H7 (cell line): ENCODE data around the gene ALK. TPM values are rescaled to one million over a fixed set of nuclear protein-coding genes. Genes with fewer than 3 reads are reported as not detected.

Experiments
- DNase-seq: peaks from one replicate; pipeline ENCODE4 v3.0.0; 2012
- H3K27me3 ChIP-seq: 2 replicates; pipeline ENCODE4 v1.6.0; 2011; ENCODE audit warnings: mild to moderate bottlenecking, low read length; ENCODE audit not compliant: control insufficient read depth, insufficient read depth
- H3K36me3 ChIP-seq: replicated peaks from 2 replicates; pipeline ENCODE4 v1.5.1; 2011; ENCODE audit warnings: low read length; ENCODE audit not compliant: control insufficient read depth, insufficient read depth
- H3K4me3 ChIP-seq: 2 replicates; pipeline ENCODE4 v1.5.1; 2011; ENCODE audit warnings: low read depth, mild to moderate bottlenecking, control low read depth, low read length, moderate library complexity; ENCODE audit not compliant: insufficient read depth
- total RNA-seq: library from RNA; depleted of rRNA; stranded (reverse); fragments of >200 nt; shearing (Covaris generic); gene quantifications from 2 replicates; pipeline ENCODE4 v1.2.3, GENCODE V29; 2014

The ALK gene
- total RNA-seq, 1 experiment from 2014 or later, result 0.21 TPM

- DNase-seq, result no peak
- Histone ChIP-seq H3K4me3 (no peak overlapping the region), H3K27me3 (no peaks in the 10 kb centered on the region), H3K36me3 (no peaks in the 10 kb centered on the region)
These were observed 265.8 kb downstream of the ALK start for GRCh38 chr2:29655391-29656086.

GRCh38 chr2:29650631-29651097 is 270.7 kb downstream of the ALK start:
- no peaks in the 10 kb centered on the region for H3K36me3 ChIP-seq
- H3K4me3 ChIP-seq, result no peak overlapping the region
- no peak for DNase-seq
- no peaks in the 10 kb centered on the region for H3K27me3 ChIP-seq

GRCh38 chr2:29644949-29645348 is 276.4 kb downstream of the ALK start:
- Histone ChIP-seq H3K36me3 (no peaks in the 10 kb centered on the region), H3K4me3 (no peak overlapping the region), H3K27me3 (no peaks in the 10 kb centered on the region)
- no peak for DNase-seq

GRCh38 chr2:29643196-29643595 is 278.2 kb downstream of the ALK start:
- Histone ChIP-seq H3K27me3 (no peaks in the 10 kb centered on the region), H3K4me3 (no peak overlapping the region), H3K36me3 (no peaks in the 10 kb centered on the region)
- DNase-seq, result no peak

- no peak for DNase-seq
- Histone ChIP-seq H3K36me3 (no peaks in the 10 kb centered on the region), H3K4me3 (no peak overlapping the region), H3K27me3 (no peaks in the 10 kb centered on the region)
These were observed 281.0 kb downstream of the ALK start for GRCh38 chr2:29640360-29640759.

GRCh38 chr2:29638641-29639040 is 282.7 kb downstream of the ALK start:
- DNase-seq, result no peak
- no peaks in the 10 kb centered on the region for H3K36me3 ChIP-seq

GRCh38 chr2:29634916-29635315 is 286.5 kb downstream of the ALK start:
- Histone ChIP-seq H3K27me3 (no peaks in the 10 kb centered on the region), H3K36me3 (no peaks in the 10 kb centered on the region), H3K4me3 (no peak overlapping the region)
- DNase-seq, result no peak

More at GRCh38 chr2:29638641-29639040, 282.7 kb downstream of the ALK start:
- Histone ChIP-seq H3K27me3 (no peaks in the 10 kb centered on the region), H3K4me3 (no peak overlapping the region)

- DNase-seq, result no peak
- Histone ChIP-seq H3K36me3 (no peaks in the 10 kb centered on the region), H3K27me3 (no peaks in the 10 kb centered on the region), H3K4me3 (no peak overlapping the region)
These were observed 289.4 kb downstream of the ALK start for GRCh38 chr2:29632018-29632417.

- no peaks in the 10 kb centered on the region for H3K27me3 ChIP-seq
- no peak overlapping the region for H3K4me3 ChIP-seq
- no peak for DNase-seq
- no peaks in the 10 kb centered on the region for H3K36me3 ChIP-seq
These were observed 291.9 kb downstream of the ALK start for GRCh38 chr2:29629495-29629894.

- no peak for DNase-seq
- H3K36me3 ChIP-seq, result no peaks in the 10 kb centered on the region
- no peaks in the 10 kb centered on the region for H3K27me3 ChIP-seq
- H3K4me3 ChIP-seq, result no peak overlapping the region
These were observed 292.5 kb downstream of the ALK start for GRCh38 chr2:29628862-29629261.

- Histone ChIP-seq H3K27me3 (no peaks in the 10 kb centered on the region), H3K36me3 (no peaks in the 10 kb centered on the region), H3K4me3 (no peak overlapping the region)
- no peak for DNase-seq
These were observed 293.2 kb downstream of the ALK start for GRCh38 chr2:29628108-29628745.

- Histone ChIP-seq H3K27me3 (no peaks in the 10 kb centered on the region), H3K36me3 (no peaks in the 10 kb centered on the region), H3K4me3 (no peak overlapping the region)
- no peak for DNase-seq
These were observed 294.1 kb downstream of the ALK start for GRCh38 chr2:29627279-29627711.

- H3K36me3 ChIP-seq, result no peaks in the 10 kb centered on the region
- no peak for DNase-seq
- H3K27me3 ChIP-seq, result no peaks in the 10 kb centered on the region
- H3K4me3 ChIP-seq, result no peak overlapping the region
These were observed 300.5 kb downstream of the ALK start for GRCh38 chr2:29620890-29621289.

GRCh38 chr2:29619689-29620088 is 301.7 kb downstream of the ALK start:
- no peaks in the 10 kb centered on the region for H3K36me3 ChIP-seq
- H3K27me3 ChIP-seq, result no peaks in the 10 kb centered on the region
- no peak overlapping the region for H3K4me3 ChIP-seq
- no peak for DNase-seq

- H3K27me3 ChIP-seq, result no peaks in the 10 kb centered on the region
- no peak for DNase-seq
- H3K4me3 ChIP-seq, result no peak overlapping the region
- H3K36me3 ChIP-seq, result no peaks in the 10 kb centered on the region
These were observed 303.4 kb downstream of the ALK start for GRCh38 chr2:29618024-29618423.
